Prostate gland (tissue), 2 donors: ENCODE measurements around the gene GASK1A.

ENCODE experiments used
- POLR2A ChIP-seq: fragments of 450-650 bp; IDR thresholded peaks from one replicate; pipeline ENCODE4 v1.6.1; 2016; ENCODE audit warnings: antibody characterized with exemption, mild to moderate bottlenecking
- TF ChIP-seq, protein P1 (sequence below), 4 experiments: fragments of 200-600 bp in 2 of 4; fragments of 450-650 bp in 2 of 4; sonication (generic) in 2 of 4; IDR thresholded peaks; 1 replicate in 3 of 4; 2 replicates in 1 of 4; pipeline ENCODE4 v1.5.1; 2016 to 2019; ENCODE audit warnings: antibody characterized with exemption in 4 of 4, mild to moderate bottlenecking in 2 of 4, moderate library complexity in 2 of 4

DNA sequence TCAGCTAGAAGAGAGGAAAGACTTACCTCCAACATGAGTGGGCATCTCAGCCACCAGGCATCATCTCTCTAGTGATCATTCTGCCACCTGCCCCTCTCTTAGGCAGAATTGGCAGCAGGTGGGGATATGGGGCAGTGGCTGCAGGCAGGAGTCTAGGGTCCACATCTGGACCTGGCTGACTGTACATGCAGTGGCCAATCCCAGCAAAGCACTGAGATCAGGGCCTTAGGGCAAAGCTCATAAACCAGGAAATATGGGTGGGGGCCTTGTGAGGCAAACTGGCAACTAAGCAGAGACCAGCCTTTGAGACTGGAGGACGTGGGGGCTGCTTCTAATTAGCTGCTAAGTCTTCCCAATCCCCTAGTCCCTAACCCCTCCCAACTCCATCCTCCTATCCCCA, 113.9 kb downstream of the GASK1A start:
- TF ChIP-seq, protein P1, sequence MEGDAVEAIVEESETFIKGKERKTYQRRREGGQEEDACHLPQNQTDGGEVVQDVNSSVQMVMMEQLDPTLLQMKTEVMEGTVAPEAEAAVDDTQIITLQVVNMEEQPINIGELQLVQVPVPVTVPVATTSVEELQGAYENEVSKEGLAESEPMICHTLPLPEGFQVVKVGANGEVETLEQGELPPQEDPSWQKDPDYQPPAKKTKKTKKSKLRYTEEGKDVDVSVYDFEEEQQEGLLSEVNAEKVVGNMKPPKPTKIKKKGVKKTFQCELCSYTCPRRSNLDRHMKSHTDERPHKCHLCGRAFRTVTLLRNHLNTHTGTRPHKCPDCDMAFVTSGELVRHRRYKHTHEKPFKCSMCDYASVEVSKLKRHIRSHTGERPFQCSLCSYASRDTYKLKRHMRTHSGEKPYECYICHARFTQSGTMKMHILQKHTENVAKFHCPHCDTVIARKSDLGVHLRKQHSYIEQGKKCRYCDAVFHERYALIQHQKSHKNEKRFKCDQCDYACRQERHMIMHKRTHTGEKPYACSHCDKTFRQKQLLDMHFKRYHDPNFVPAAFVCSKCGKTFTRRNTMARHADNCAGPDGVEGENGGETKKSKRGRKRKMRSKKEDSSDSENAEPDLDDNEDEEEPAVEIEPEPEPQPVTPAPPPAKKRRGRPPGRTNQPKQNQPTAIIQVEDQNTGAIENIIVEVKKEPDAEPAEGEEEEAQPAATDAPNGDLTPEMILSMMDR (IDR thresholded peaks at IDR 0.05): no peak
- TF ChIP-seq POLR2A: no peak
